Liver (tissue), 3 donors: ENCODE measurements around the gene THTPA.

Source experiments
- HNF4A ChIP-seq, 2 donors: conservative IDR thresholded peaks; 2 replicates each; pipeline ENCODE4 v1.6.1; 2016; ENCODE audit warnings: antibody characterized with exemption in 2 of 2, mild to moderate bottlenecking in 2 of 2
- JUND ChIP-seq, 2 donors: IDR thresholded peaks; 2 replicates each; pipeline ENCODE4 v1.6.1; 2016; ENCODE audit warnings: antibody characterized with exemption in 2 of 2
- MAX ChIP-seq: IDR thresholded peaks from 2 replicates; pipeline ENCODE4 v1.6.1; 2016; ENCODE audit warnings: antibody characterized with exemption
- RAD21 ChIP-seq, 2 donors: IDR thresholded peaks; 2 replicates each; pipeline ENCODE4 v1.6.1; 2016; ENCODE audit warnings: antibody characterized with exemption in 2 of 2, mild to moderate bottlenecking in 2 of 2
- SP1 ChIP-seq: IDR thresholded peaks from 2 replicates; pipeline ENCODE4 v1.6.1; 2018; ENCODE audit warnings: antibody characterized with exemption, mild to moderate bottlenecking
- TAF1 ChIP-seq: conservative IDR thresholded peaks from 2 replicates; pipeline ENCODE4 v1.6.1; 2016; ENCODE audit warnings: antibody characterized with exemption, mild to moderate bottlenecking
- ZBTB33 ChIP-seq: IDR thresholded peaks from 2 replicates; pipeline ENCODE4 v1.6.1; 2016; ENCODE audit warnings: antibody characterized with exemption
- TF ChIP-seq, protein P1 (sequence below): fragments of 150-350 bp; IDR thresholded peaks from 2 replicates; pipeline ENCODE4 v1.5.1; 2017; ENCODE audit warnings: improper control_type of control experiment, low read depth, low read length; ENCODE audit not compliant: missing input control
- TF ChIP-seq, protein P2 (sequence below): IDR thresholded peaks from 2 replicates; pipeline ENCODE4 v1.6.1; 2016; ENCODE audit warnings: antibody characterized with exemption
- TF ChIP-seq, protein P3 (sequence below): IDR thresholded peaks from 2 replicates; pipeline ENCODE4 v1.6.1; 2016; ENCODE audit warnings: antibody characterized with exemption, mild to moderate bottlenecking
- donor health status: healthy.
- donor health status: healthy.

GRCh38 chr14:23557521-23557920 lies 1.4 kb downstream of the THTPA start:
- TF ChIP-seq, protein P1, sequence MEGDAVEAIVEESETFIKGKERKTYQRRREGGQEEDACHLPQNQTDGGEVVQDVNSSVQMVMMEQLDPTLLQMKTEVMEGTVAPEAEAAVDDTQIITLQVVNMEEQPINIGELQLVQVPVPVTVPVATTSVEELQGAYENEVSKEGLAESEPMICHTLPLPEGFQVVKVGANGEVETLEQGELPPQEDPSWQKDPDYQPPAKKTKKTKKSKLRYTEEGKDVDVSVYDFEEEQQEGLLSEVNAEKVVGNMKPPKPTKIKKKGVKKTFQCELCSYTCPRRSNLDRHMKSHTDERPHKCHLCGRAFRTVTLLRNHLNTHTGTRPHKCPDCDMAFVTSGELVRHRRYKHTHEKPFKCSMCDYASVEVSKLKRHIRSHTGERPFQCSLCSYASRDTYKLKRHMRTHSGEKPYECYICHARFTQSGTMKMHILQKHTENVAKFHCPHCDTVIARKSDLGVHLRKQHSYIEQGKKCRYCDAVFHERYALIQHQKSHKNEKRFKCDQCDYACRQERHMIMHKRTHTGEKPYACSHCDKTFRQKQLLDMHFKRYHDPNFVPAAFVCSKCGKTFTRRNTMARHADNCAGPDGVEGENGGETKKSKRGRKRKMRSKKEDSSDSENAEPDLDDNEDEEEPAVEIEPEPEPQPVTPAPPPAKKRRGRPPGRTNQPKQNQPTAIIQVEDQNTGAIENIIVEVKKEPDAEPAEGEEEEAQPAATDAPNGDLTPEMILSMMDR = no peak
- TF ChIP-seq ZBTB33 = no peak
- TF ChIP-seq SP1 = no peak
- no peak for TF ChIP-seq TAF1
- TF ChIP-seq RAD21 (IDR thresholded peaks at IDR 0.05) = no peak
- TF ChIP-seq, protein P2, sequence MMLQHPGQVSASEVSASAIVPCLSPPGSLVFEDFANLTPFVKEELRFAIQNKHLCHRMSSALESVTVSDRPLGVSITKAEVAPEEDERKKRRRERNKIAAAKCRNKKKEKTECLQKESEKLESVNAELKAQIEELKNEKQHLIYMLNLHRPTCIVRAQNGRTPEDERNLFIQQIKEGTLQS = no peak
- TF ChIP-seq HNF4A (conservative IDR thresholded peaks at IDR 0.05) = no peak
- no peak for TF ChIP-seq JUND (IDR thresholded peaks at IDR 0.05)
- TF ChIP-seq MAX = no peak
- TF ChIP-seq, protein P3, sequence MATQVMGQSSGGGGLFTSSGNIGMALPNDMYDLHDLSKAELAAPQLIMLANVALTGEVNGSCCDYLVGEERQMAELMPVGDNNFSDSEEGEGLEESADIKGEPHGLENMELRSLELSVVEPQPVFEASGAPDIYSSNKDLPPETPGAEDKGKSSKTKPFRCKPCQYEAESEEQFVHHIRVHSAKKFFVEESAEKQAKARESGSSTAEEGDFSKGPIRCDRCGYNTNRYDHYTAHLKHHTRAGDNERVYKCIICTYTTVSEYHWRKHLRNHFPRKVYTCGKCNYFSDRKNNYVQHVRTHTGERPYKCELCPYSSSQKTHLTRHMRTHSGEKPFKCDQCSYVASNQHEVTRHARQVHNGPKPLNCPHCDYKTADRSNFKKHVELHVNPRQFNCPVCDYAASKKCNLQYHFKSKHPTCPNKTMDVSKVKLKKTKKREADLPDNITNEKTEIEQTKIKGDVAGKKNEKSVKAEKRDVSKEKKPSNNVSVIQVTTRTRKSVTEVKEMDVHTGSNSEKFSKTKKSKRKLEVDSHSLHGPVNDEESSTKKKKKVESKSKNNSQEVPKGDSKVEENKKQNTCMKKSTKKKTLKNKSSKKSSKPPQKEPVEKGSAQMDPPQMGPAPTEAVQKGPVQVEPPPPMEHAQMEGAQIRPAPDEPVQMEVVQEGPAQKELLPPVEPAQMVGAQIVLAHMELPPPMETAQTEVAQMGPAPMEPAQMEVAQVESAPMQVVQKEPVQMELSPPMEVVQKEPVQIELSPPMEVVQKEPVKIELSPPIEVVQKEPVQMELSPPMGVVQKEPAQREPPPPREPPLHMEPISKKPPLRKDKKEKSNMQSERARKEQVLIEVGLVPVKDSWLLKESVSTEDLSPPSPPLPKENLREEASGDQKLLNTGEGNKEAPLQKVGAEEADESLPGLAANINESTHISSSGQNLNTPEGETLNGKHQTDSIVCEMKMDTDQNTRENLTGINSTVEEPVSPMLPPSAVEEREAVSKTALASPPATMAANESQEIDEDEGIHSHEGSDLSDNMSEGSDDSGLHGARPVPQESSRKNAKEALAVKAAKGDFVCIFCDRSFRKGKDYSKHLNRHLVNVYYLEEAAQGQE = no peak
